Measurements from ENCODE around the gene TNFRSF6B. TPM values are rescaled to one million over a fixed set of nuclear protein-coding genes. Genes with fewer than 3 reads are reported as not detected.
"Not testable (repeated sequence)": the region's sequence is repeated elsewhere in the genome, so short reads cannot be mapped to it uniquely, and the experiment has no call there.

TNFRSF6B gene, protein sequence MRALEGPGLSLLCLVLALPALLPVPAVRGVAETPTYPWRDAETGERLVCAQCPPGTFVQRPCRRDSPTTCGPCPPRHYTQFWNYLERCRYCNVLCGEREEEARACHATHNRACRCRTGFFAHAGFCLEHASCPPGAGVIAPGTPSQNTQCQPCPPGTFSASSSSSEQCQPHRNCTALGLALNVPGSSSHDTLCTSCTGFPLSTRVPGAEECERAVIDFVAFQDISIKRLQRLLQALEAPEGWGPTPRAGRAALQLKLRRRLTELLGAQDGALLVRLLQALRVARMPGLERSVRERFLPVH
- total RNA-seq: not detected
- not detected for polyA plus RNA-seq

- ATAC-seq (ENCODE audit: low read depth in 2 of 2) (peak; percentile 11 to 36), DNase-seq (peak in 2 of 3 donors; percentile 29 to 31)
- no peaks in the 10 kb centered on the region for H3K36me3 Mint-ChIP-seq
- H3K27me3 Mint-ChIP-seq: no peaks in the 10 kb centered on the region
- Histone ChIP-seq H3K4me3 (ENCODE audit: low read depth, low read length) (no peak within 1 kb of the TSS), H3K27ac (ENCODE audit: insufficient read depth, low read length, poor library complexity, severe bottlenecking) (no peak within 1 kb of the TSS), H3K36me3 (ENCODE audit: control insufficient read depth, insufficient read depth, low read length) (no peaks in the 10 kb centered on the region), H3K27me3 (ENCODE audit: control insufficient read depth, insufficient read depth, low read length) (no peaks in the 10 kb centered on the region), H3K9me3 (ENCODE audit: control insufficient read depth in 2 of 2, low read length in 2 of 2) (no peaks in the 10 kb centered on the region), H3K4me1 (ENCODE audit: control insufficient read depth, insufficient read depth, low read length, poor library complexity, severe bottlenecking) (peaks cover 17% of the 10 kb centered on the region)
- H3K4me3 Mint-ChIP-seq: peak within 1 kb of the TSS in 2 of 4 donors; percentile 47 to 61
- H3K4me1 Mint-ChIP-seq: peaks cover 0 to 15% (median 0%) of the 10 kb centered on the region in 4 donors
- peak within 1 kb of the TSS in 2 of 3 donors; percentile 38 to 55 for H3K27ac Mint-ChIP-seq
- peaks cover 0 to 5% (median 0%) of the 10 kb centered on the region in 7 donors for H3K9me3 Mint-ChIP-seq
Observed at GRCh38 chr20:63696628-63697356, at the start of gene TNFRSF6B. Gene TNFRSF6B (plus strand): TSS chr20:63696652. CDS start chr20:63696768, 116 bp downstream.

DNA sequence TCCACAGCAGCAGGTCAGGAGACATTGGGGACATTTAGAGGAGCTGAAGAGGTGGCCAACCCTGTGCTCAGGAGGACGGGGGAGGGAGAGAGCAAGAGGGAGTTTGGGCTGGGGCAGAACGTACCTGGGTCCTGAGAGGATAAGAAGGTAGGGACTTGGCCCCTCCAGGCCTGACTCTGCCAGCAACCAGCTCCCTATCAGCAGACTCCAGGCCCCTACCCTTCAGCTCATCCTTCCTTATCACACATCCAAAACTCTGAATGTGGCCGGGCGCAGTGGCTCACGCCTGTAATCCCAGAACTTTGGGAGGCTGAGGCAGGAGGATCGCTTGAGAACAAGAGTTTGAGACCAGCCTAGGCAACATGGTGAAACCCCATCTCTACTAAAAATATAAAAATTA, 48.3 kb upstream of the TNFRSF6B start:
- Mint-ChIP-seq H3K36me3 (peaks cover 4% of the 10 kb centered on the region), H3K4me3 (peak overlapping the region in 1 of 4 donors; percentile 40), H3K27ac (no peak overlapping the region), H3K9me3 (peaks cover 0 to 2% (median 0%) of the 10 kb centered on the region in 7 donors), H3K4me1 (peaks cover 0 to 13% (median 4%) of the 10 kb centered on the region in 4 donors), H3K27me3 (no peaks in the 10 kb centered on the region)
- H3K36me3 ChIP-seq (ENCODE audit: control insufficient read depth, insufficient read depth, low read length): no peaks in the 10 kb centered on the region
- DNase-seq (no peak), ATAC-seq (ENCODE audit: low read depth in 2 of 2) (no peak)
- H3K27me3 ChIP-seq (ENCODE audit: control insufficient read depth, insufficient read depth, low read length): no peaks in the 10 kb centered on the region
- no peak overlapping the region for H3K27ac ChIP-seq (ENCODE audit: insufficient read depth, low read length, poor library complexity, severe bottlenecking)
- H3K4me3 ChIP-seq (ENCODE audit: low read depth, low read length): no peak overlapping the region
- no peaks in the 10 kb centered on the region for H3K9me3 ChIP-seq (ENCODE audit: control insufficient read depth in 2 of 2, low read length in 2 of 2)
- H3K4me1 ChIP-seq (ENCODE audit: control insufficient read depth, insufficient read depth, low read length, poor library complexity, severe bottlenecking): peaks cover 13% of the 10 kb centered on the region

- Histone ChIP-seq H3K27me3 (ENCODE audit: control insufficient read depth, insufficient read depth, low read length) (no peaks in the 10 kb centered on the region), H3K4me3 (ENCODE audit: low read depth, low read length) (no peak overlapping the region), H3K36me3 (ENCODE audit: control insufficient read depth, insufficient read depth, low read length) (no peaks in the 10 kb centered on the region), H3K27ac (ENCODE audit: insufficient read depth, low read length, poor library complexity, severe bottlenecking) (no peak overlapping the region), H3K4me1 (ENCODE audit: control insufficient read depth, insufficient read depth, low read length, poor library complexity, severe bottlenecking) (peaks cover 19% of the 10 kb centered on the region), H3K9me3 (ENCODE audit: control insufficient read depth in 2 of 2, low read length in 2 of 2) (no peaks in the 10 kb centered on the region)
- Mint-ChIP-seq H3K27me3 (no peaks in the 10 kb centered on the region), H3K4me1 (peaks cover 0 to 13% (median 4%) of the 10 kb centered on the region in 4 donors), H3K9me3 (peaks cover 0 to 2% (median 0%) of the 10 kb centered on the region in 7 donors), H3K36me3 (peaks cover 4% of the 10 kb centered on the region), H3K27ac (no peak overlapping the region), H3K4me3 (peak overlapping the region; percentile 15 to 84 (median 36))
- DNase-seq: no peak
- no peak for ATAC-seq (ENCODE audit: low read depth in 2 of 2)
Observed at GRCh38 chr20:63648895-63649589, 47.4 kb upstream of the TNFRSF6B start.

- H3K27ac ChIP-seq (ENCODE audit: insufficient read depth, low read length, poor library complexity, severe bottlenecking); H3K4me3 ChIP-seq (ENCODE audit: low read depth, low read length); DNase-seq; H3K36me3 ChIP-seq (ENCODE audit: control insufficient read depth, insufficient read depth, low read length); H3K9me3 ChIP-seq (ENCODE audit: control insufficient read depth in 2 of 2, low read length in 2 of 2); H3K27me3 Mint-ChIP-seq; H3K27me3 ChIP-seq (ENCODE audit: control insufficient read depth, insufficient read depth, low read length); H3K9me3 Mint-ChIP-seq; ATAC-seq (ENCODE audit: low read depth in 2 of 2); H3K4me3 Mint-ChIP-seq; H3K36me3 Mint-ChIP-seq; H3K27ac Mint-ChIP-seq: not testable (repeated sequence)
- peaks cover 0 to 23% (median 11%) of the 10 kb centered on the region in 4 donors for H3K4me1 Mint-ChIP-seq
- peaks cover 24% of the 10 kb centered on the region for H3K4me1 ChIP-seq (ENCODE audit: control insufficient read depth, insufficient read depth, low read length, poor library complexity, severe bottlenecking)
Observed at GRCh38 chr20:63650486-63650885, 46.0 kb upstream of the TNFRSF6B start.

DNA sequence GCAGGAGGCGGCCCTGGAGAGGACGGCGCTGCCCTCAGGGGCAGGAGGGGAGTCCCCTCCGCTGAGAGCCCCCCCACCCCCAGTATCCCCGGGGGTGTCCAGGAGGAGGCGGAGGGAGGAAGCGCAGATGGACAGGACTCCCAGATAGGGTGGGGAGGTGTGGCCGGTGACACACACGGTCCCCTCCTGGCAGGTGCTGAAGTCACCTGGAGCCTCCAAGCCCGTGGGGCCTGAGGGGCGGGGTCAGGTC, 44.6 kb upstream of the TNFRSF6B start:
- no peaks in the 10 kb centered on the region for H3K27me3 ChIP-seq (ENCODE audit: control insufficient read depth, insufficient read depth, low read length)
- H3K4me3 Mint-ChIP-seq: peak overlapping the region; percentile 86 to 98 (median 90)
- no peaks in the 10 kb centered on the region for H3K9me3 ChIP-seq (ENCODE audit: control insufficient read depth in 2 of 2, low read length in 2 of 2)
- ATAC-seq (ENCODE audit: low read depth in 2 of 2) (peak in 1 of 2 donors; percentile 4), DNase-seq (no peak)
- no peaks in the 10 kb centered on the region for H3K36me3 Mint-ChIP-seq
- H3K36me3 ChIP-seq (ENCODE audit: control insufficient read depth, insufficient read depth, low read length): no peaks in the 10 kb centered on the region
- H3K4me3 ChIP-seq (ENCODE audit: low read depth, low read length): no peak overlapping the region
- peaks cover 0 to 2% (median 0%) of the 10 kb centered on the region in 7 donors for H3K9me3 Mint-ChIP-seq
- peaks cover 24% of the 10 kb centered on the region for H3K4me1 ChIP-seq (ENCODE audit: control insufficient read depth, insufficient read depth, low read length, poor library complexity, severe bottlenecking)
- peak overlapping the region; percentile 51 for H3K27ac ChIP-seq (ENCODE audit: insufficient read depth, low read length, poor library complexity, severe bottlenecking)
- H3K4me1 Mint-ChIP-seq: peaks cover 0 to 24% (median 12%) of the 10 kb centered on the region in 4 donors
- peak overlapping the region in 1 of 3 donors; percentile 77 for H3K27ac Mint-ChIP-seq
- H3K27me3 Mint-ChIP-seq: no peaks in the 10 kb centered on the region

GRCh38 chr20:63652192-63652980, 44.1 kb upstream of the TNFRSF6B start:
- Histone ChIP-seq H3K36me3 (ENCODE audit: control insufficient read depth, insufficient read depth, low read length) (no peaks in the 10 kb centered on the region), H3K4me3 (ENCODE audit: low read depth, low read length) (no peak overlapping the region), H3K27me3 (ENCODE audit: control insufficient read depth, insufficient read depth, low read length) (no peaks in the 10 kb centered on the region), H3K27ac (ENCODE audit: insufficient read depth, low read length, poor library complexity, severe bottlenecking) (peak overlapping the region; percentile 51), H3K9me3 (ENCODE audit: control insufficient read depth in 2 of 2, low read length in 2 of 2) (no peaks in the 10 kb centered on the region), H3K4me1 (ENCODE audit: control insufficient read depth, insufficient read depth, low read length, poor library complexity, severe bottlenecking) (peaks cover 24% of the 10 kb centered on the region)
- no peaks in the 10 kb centered on the region for H3K27me3 Mint-ChIP-seq
- DNase-seq: peak in 2 of 3 donors; percentile 31 to 57
- H3K4me3 Mint-ChIP-seq: peak overlapping the region; percentile 86 to 98 (median 90)
- peak; percentile 44 to 46 for ATAC-seq (ENCODE audit: low read depth in 2 of 2)
- no peak overlapping the region for H3K27ac Mint-ChIP-seq
- H3K36me3 Mint-ChIP-seq: no peaks in the 10 kb centered on the region
- H3K4me1 Mint-ChIP-seq: peaks cover 0 to 24% (median 13%) of the 10 kb centered on the region in 4 donors
- H3K9me3 Mint-ChIP-seq: peaks cover 0 to 2% (median 0%) of the 10 kb centered on the region in 7 donors
